Uterus (tissue), 4 donors: ENCODE results near the gene HECTD1. TPM values are rescaled to one million over a fixed set of nuclear protein-coding genes. Genes with fewer than 3 reads are reported as not detected.
"Not testable (repeated sequence)": the region's sequence is repeated elsewhere in the genome, so short reads cannot be mapped to it uniquely, and the experiment has no call there.

Source experiments
- DNase-seq, 2 donors: peaks; one replicate each; pipeline ENCODE4 v3.0.0-alpha.2; 2019 to 2020
- H3K27ac ChIP-seq, 2 donors: fragments of 200-600 bp; sonication (generic); 1 replicate in 1 of 2; 2 replicates in 1 of 2; pipeline ENCODE4 v1.5.1; 2016 to 2018
- H3K27me3 ChIP-seq, 2 donors: fragments of 200-600 bp; sonication (generic); one replicate each; pipeline ENCODE4 v1.5.1; 2018 to 2019; ENCODE audit warnings: control low read depth in 1 of 2
- H3K36me3 ChIP-seq, 2 donors: fragments of 200-600 bp; sonication (generic); one replicate each; pipeline ENCODE4 v1.5.1; 2019; ENCODE audit warnings: control low read depth in 1 of 2
- H3K4me1 ChIP-seq, 2 donors: fragments of 200-600 bp; sonication (generic); one replicate each; pipeline ENCODE4 v1.5.1; 2018 to 2019; ENCODE audit warnings: control low read depth in 1 of 2
- H3K4me3 ChIP-seq, 2 donors: fragments of 200-600 bp; sonication (generic); 1 replicate in 1 of 2; 2 replicates in 1 of 2; pipeline ENCODE4 v1.5.1; 2018 to 2019; ENCODE audit warnings: mild to moderate bottlenecking in 1 of 2
- H3K9me3 ChIP-seq, 2 donors: fragments of 200-600 bp; sonication (generic); one replicate each; pipeline ENCODE4 v1.5.1; 2019; ENCODE audit warnings: control low read depth in 1 of 2
- POLR2A ChIP-seq, 2 donors: fragments of 450-650 bp; IDR thresholded peaks; one replicate each; pipeline ENCODE4 v1.6.1; 2016; ENCODE audit warnings: antibody characterized with exemption in 2 of 2, mild to moderate bottlenecking in 1 of 2, moderate library complexity in 1 of 2
- intact Hi-C: fragments of 100-400 bp; cut with DNase I; formaldehyde crosslinking; loops from one replicate; pipeline ENCODE4 v1.15.1; 2023; ENCODE audit warnings: low total_unique reads
- total RNA-seq, 4 donors: library from RNA; depleted of rRNA in 3 of 4; stranded (reverse); fragments of >200 nt in 3 of 4; gene quantifications; one replicate each; pipeline versions ENCODE4 v1.1.0 to v1.2.4, GENCODE V29; 2014 to 2023
- TF ChIP-seq, protein P1 (sequence below), 4 experiments: fragments of 200-600 bp in 2 of 4; fragments of 450-650 bp in 2 of 4; sonication (generic) in 2 of 4; IDR thresholded peaks; one replicate each; pipeline ENCODE4 v1.5.1; 2016 to 2019; ENCODE audit warnings: antibody characterized with exemption in 4 of 4, mild to moderate bottlenecking in 2 of 4, moderate library complexity in 1 of 4
- donor health status: DM: yes; HTN: yes; CAD: no.

HECTD1 gene
- total RNA-seq, 4 donors from 2014 or later: 99.4 to 434 (median 307) TPM

- DNase-seq: no peak
- Histone ChIP-seq H3K27me3 (no peaks in the 10 kb centered on the region), H3K27ac (no peak overlapping the region), H3K9me3 (no peaks in the 10 kb centered on the region), H3K36me3 (no peaks in the 10 kb centered on the region), H3K4me1 (no peaks in the 10 kb centered on the region), H3K4me3 (no peak overlapping the region)
- TF ChIP-seq, protein P1, sequence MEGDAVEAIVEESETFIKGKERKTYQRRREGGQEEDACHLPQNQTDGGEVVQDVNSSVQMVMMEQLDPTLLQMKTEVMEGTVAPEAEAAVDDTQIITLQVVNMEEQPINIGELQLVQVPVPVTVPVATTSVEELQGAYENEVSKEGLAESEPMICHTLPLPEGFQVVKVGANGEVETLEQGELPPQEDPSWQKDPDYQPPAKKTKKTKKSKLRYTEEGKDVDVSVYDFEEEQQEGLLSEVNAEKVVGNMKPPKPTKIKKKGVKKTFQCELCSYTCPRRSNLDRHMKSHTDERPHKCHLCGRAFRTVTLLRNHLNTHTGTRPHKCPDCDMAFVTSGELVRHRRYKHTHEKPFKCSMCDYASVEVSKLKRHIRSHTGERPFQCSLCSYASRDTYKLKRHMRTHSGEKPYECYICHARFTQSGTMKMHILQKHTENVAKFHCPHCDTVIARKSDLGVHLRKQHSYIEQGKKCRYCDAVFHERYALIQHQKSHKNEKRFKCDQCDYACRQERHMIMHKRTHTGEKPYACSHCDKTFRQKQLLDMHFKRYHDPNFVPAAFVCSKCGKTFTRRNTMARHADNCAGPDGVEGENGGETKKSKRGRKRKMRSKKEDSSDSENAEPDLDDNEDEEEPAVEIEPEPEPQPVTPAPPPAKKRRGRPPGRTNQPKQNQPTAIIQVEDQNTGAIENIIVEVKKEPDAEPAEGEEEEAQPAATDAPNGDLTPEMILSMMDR (IDR thresholded peaks at IDR 0.05): no peak
- intact Hi-C loops: no loop called here
Measured at GRCh38 chr14:31200702-31200990, 6.9 kb downstream of the HECTD1 start.

DNA sequence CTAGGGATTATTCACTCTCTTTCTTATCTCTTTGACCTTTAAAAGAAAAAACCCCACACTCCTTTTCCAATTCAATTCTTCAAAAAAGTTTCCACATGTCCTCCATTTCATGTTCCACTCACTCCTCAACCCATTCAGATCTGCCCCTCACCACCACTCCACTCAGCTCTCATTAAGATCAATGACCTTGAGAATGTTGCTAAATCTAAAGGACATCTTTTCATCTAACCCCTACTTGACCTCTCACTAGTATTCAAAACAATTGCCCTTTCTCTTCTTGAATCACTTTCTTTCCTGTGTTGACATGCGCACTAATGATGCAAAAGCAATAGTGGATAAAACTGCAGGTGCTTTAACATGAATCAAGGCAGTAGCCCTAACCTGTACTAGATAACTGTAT lies 9.9 kb downstream of the HECTD1 start:
- intact Hi-C loops: no loop called here
- Histone ChIP-seq H3K27me3 (no peaks in the 10 kb centered on the region), H3K27ac (no peak overlapping the region), H3K36me3 (no peaks in the 10 kb centered on the region), H3K9me3 (no peaks in the 10 kb centered on the region), H3K4me3 (no peak overlapping the region), H3K4me1 (no peaks in the 10 kb centered on the region)
- no peak for DNase-seq
- no peak for TF ChIP-seq POLR2A (IDR thresholded peaks at IDR 0.05)
- TF ChIP-seq, protein P1 (IDR thresholded peaks at IDR 0.05): no peak

GRCh38 chr14:31196839-31197492 lies 10.6 kb downstream of the HECTD1 start:
- H3K27ac ChIP-seq: no peak overlapping the region
- no peaks in the 10 kb centered on the region for H3K4me1 ChIP-seq
- H3K4me3 ChIP-seq: no peak overlapping the region
- no peak for DNase-seq
- intact Hi-C loops: no loop called here
- TF ChIP-seq POLR2A (IDR thresholded peaks at IDR 0.05): no peak
- TF ChIP-seq, protein P1 (IDR thresholded peaks at IDR 0.05): no peak
- H3K36me3 ChIP-seq: no peaks in the 10 kb centered on the region
- no peaks in the 10 kb centered on the region for H3K27me3 ChIP-seq
- no peaks in the 10 kb centered on the region for H3K9me3 ChIP-seq

DNA sequence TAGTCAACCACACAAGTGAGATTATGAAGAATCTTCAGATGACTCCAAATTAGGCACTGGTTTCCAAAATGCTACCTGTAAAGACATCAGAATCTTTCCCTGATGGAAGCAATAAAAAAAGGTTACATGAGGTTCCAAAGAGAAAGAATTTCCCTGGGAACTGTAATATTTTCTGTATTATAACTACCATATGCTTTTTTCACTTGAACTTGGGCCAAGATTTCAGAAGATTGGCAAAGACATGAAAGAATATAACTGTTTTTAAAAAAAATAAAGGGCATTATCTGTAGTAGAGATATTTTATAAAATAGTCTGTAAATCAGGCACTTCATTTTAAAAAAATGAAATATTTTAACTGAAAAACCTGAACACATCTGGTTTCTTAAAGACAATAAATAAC lies 12.9 kb downstream of the HECTD1 start:
- intact Hi-C loops: no loop called here
- Histone ChIP-seq H3K27ac (no peak overlapping the region), H3K27me3 (no peaks in the 10 kb centered on the region), H3K4me3 (no peak overlapping the region), H3K36me3 (no peaks in the 10 kb centered on the region), H3K9me3 (no peaks in the 10 kb centered on the region), H3K4me1 (no peaks in the 10 kb centered on the region)
- TF ChIP-seq, protein P1 (IDR thresholded peaks at IDR 0.05): no peak
- TF ChIP-seq POLR2A (IDR thresholded peaks at IDR 0.05): no peak
- DNase-seq: no peak

- Histone ChIP-seq H3K4me1 (no peaks in the 10 kb centered on the region), H3K36me3 (no peaks in the 10 kb centered on the region), H3K27ac (no peak overlapping the region), H3K4me3 (no peak overlapping the region), H3K9me3 (no peaks in the 10 kb centered on the region), H3K27me3 (no peaks in the 10 kb centered on the region)
- TF ChIP-seq, protein P1 (IDR thresholded peaks at IDR 0.05): no peak
- no peak for TF ChIP-seq POLR2A (IDR thresholded peaks at IDR 0.05)
- intact Hi-C loops: no loop called here
- no peak for DNase-seq
Measured at GRCh38 chr14:31194095-31194494, 13.5 kb downstream of the HECTD1 start.

DNA sequence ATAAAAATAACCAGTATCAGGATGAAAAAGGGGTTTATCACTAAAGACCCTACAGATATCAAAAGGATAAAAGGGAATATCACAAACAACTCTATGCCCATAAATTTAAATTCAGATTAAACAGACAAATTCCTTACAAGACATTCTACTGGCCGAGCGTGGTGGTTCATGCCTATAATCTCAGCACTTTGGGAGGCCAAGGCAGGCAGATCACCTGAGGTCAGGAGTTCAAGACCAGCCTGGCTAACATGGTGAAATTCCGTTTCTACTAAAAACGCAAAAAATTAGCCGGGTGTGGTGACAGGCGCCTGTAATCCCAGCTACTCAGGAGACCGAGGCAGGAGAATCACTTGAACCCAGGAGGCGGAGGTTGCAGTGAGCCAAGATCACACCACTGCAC lies 15.0 kb downstream of the HECTD1 start:
- H3K9me3 ChIP-seq, DNase-seq, H3K27ac ChIP-seq, H3K36me3 ChIP-seq, intact Hi-C loops, H3K4me1 ChIP-seq, H3K4me3 ChIP-seq, H3K27me3 ChIP-seq: not testable (repeated sequence)
